GM20000 (cell line): ENCODE data around the gene SLC25A13.

Experiments used
- DNase-seq: peaks from one replicate; pipeline ENCODE4 v3.0.0; 2012; ENCODE audit warnings: low spot score
- TF ChIP-seq, protein P1 (sequence below): IDR thresholded peaks from 2 replicates; pipeline ENCODE4 v1.5.1; 2012; ENCODE audit warnings: mild to moderate bottlenecking, control low read depth; ENCODE audit errors: extremely low read depth, missing control alignments

SLC25A13 gene

DNA sequence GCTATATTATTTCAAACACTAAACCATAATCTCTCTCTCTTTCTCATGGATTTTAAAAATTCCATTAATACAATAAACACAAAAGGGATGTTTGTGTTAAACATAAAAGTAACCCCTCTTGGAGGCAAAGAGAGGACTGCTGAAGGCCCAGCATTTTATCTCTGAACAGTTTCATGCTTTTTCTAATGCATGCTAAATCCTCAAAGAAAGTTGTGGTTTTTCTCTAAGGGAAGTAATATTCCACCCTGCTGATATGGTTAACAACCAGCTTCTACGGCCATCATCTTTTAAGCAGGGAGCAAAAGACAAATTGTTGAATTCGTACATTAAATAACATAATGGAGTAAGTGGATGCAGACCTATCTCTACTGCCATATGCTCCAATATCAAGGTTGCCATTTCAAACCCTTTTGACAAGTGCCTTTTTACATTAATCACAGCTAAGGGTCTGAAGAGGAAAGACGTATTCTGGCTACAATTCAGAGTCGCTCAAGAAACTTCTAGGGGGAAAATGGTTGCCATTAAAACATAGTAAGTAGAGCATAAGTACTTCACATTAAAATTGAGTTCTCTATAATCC is 103.1 kb downstream of the SLC25A13 start:
- TF ChIP-seq, protein P1, sequence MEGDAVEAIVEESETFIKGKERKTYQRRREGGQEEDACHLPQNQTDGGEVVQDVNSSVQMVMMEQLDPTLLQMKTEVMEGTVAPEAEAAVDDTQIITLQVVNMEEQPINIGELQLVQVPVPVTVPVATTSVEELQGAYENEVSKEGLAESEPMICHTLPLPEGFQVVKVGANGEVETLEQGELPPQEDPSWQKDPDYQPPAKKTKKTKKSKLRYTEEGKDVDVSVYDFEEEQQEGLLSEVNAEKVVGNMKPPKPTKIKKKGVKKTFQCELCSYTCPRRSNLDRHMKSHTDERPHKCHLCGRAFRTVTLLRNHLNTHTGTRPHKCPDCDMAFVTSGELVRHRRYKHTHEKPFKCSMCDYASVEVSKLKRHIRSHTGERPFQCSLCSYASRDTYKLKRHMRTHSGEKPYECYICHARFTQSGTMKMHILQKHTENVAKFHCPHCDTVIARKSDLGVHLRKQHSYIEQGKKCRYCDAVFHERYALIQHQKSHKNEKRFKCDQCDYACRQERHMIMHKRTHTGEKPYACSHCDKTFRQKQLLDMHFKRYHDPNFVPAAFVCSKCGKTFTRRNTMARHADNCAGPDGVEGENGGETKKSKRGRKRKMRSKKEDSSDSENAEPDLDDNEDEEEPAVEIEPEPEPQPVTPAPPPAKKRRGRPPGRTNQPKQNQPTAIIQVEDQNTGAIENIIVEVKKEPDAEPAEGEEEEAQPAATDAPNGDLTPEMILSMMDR = no peak
- DNase-seq = no peak

DNA sequence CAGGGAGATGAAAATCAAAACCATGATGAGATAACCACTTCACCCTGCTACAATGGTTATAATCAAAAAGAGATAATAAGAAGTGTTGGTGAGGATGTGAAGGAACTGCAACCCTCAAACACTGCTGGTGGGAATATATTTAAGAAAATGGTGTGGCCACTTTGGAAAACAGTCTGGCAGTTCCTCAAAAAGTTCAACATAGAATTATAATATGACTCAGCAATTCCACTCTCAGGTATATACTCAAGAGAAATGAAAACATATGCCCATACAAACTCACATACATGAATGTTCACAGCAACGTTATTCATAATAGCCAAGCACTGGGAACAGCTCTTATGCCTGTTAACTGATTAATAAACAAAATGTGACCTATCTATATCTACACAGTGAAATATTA is 104.8 kb downstream of the SLC25A13 start:
- DNase-seq = no peak
- TF ChIP-seq, protein P1 = no peak

DNA sequence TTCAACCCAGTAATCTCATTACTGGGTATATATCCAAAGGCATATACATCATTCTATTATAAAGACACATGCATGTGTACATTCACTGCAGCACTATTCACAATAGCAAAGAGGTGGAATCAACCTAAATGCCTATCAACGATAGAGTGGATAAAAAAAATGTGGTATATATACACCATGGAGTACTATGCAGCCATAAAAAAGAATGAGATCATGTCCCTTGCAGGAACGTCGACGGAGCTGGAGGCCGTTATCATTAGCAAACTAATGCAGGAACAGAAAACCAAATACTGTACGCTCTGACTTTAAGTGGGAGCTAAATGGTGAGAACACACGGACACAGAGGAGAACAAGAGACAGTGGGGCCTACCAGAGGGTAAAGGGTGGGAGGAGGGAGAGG is 105.5 kb downstream of the SLC25A13 start:
- DNase-seq = no peak
- TF ChIP-seq, protein P1 = no peak

- no peak for DNase-seq
- TF ChIP-seq, protein P1 = no peak
These were observed 109.4 kb downstream of the SLC25A13 start for GRCh38 chr7:96212474-96212873.

DNA sequence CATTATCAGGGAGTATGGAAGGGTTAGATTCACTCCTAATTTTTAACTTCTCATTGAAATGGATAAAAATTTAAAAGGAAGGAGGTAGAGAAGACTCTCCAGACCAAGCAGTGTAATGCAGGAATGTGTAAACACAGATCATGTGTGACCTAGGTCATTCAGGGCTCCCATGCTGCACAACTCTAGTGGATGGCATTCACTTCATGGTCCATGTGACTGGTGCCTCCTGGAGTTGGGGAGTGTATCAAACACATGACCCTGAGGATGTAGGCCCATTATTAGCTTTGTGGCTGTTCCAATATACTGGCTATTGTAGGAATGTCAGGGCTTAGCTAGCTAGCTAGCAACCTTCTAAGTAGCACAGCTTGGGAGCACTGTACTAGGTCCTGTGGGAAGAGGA is 109.9 kb downstream of the SLC25A13 start:
- DNase-seq = no peak
- TF ChIP-seq, protein P1 = no peak

DNA sequence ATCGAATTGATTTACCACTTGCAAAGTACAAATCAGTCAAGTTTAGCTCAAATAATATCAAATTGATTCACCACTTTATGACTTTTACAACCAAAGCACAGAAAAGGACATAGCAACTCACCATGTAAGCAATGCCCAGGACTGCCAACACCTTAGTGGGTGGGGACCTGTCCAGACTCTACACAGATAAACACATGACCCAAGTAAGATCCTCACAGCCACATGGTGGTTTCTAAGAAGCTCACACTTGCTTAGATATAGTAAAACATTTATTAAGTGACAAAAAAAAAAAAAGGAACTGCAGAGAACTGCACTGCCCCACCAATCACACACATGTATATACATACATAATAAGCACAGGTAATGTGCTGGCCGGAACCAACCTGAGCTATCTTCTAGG is 116.2 kb downstream of the SLC25A13 start:
- DNase-seq = no peak
- TF ChIP-seq, protein P1 = no peak

DNA sequence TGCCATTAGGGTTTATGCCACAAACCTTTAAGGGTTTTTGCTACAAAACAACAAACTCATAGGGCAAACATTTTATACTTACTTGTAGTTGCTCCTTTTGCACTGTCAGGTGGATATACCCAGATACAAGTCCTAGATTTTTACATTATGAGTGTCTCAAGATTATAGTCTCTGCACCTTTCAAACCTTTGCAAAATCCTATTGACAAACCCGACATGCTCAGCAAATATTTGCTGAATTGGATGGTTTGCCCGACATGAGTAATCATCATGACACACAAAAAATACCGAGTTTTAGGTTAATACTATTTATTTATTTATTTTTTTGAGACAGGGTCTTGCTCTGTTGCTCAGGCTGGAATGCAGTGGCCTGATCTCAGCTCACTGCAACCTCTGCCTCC is 117.3 kb downstream of the SLC25A13 start:
- no peak for DNase-seq
- TF ChIP-seq, protein P1 = no peak

DNA sequence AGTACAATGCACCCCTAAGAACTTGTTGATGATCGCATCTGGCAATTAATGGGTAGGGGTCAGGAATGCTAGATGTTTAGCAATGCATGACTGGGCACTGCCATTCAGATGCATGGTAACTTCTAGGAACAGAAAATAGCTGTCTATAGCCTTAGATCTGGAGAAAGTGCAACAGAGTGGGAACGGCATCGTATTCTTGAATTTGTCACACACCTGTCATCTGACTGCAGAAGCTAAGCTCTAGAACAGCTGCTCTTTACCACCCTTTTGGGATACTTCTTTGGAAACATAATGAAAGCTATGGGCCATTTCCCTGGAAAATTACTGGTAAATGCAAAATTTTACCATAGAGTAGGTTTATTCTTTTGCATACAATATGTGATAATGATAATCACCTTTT is 118.1 kb downstream of the SLC25A13 start:
- TF ChIP-seq, protein P1 = no peak
- no peak for DNase-seq
